ENCODE results near the gene CASP9.

The CASP9 gene

GRCh38 chr1:15442759-15443158, 81.3 kb downstream of the CASP9 start:
- peaks cover 0 to 7% of the 10 kb centered on the region in 2 experiments for H3K4me1 ChIP-seq (ENCODE audit: control insufficient read depth in 1 of 2, insufficient read depth in 1 of 2, low read depth in 1 of 2, low read length in 1 of 2)
- peaks cover 35% of the 10 kb centered on the region for H3K27me3 ChIP-seq
- H3K9me3 ChIP-seq: no peaks in the 10 kb centered on the region
- no peak for TF ChIP-seq CTCF (IDR thresholded peaks at IDR 0.05)
- no peaks in the 10 kb centered on the region for H3K36me3 ChIP-seq
- H3K4me3 ChIP-seq (ENCODE audit: low read depth in 1 of 2, low read length in 1 of 2): no peak overlapping the region
- no peak overlapping the region for H3K27ac ChIP-seq

DNA sequence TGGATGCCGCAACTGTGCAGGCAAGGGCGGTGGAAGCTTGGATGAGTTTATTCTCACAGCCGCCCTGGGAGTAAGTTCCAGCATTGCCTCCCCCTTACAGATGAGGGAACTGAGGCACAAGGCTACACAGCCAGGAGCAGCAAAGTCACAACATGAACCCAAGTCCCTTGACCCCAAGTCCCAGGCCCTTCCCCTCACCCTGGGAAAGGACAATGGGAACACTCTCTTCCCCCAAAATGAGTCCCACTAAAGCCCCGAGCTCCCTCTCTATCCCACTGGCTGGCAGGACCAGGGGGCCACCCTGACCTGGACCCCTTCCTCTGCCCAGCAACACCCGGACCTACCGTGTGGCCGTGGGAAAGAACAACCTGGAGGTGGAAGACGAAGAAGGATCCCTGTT, 81.9 kb downstream of the CASP9 start:
- H3K4me3 ChIP-seq (ENCODE audit: low read depth in 1 of 2, low read length in 1 of 2): no peak overlapping the region
- H3K27me3 ChIP-seq: peaks cover 29% of the 10 kb centered on the region
- H3K27ac ChIP-seq: no peak overlapping the region
- no peaks in the 10 kb centered on the region for H3K9me3 ChIP-seq
- no peak for TF ChIP-seq CTCF (IDR thresholded peaks at IDR 0.05)
- H3K4me1 ChIP-seq (ENCODE audit: control insufficient read depth in 1 of 2, insufficient read depth in 1 of 2, low read depth in 1 of 2, low read length in 1 of 2): peaks cover 0 to 7% of the 10 kb centered on the region in 2 experiments
- H3K36me3 ChIP-seq: no peaks in the 10 kb centered on the region
